Effector memory CD8-positive, alpha-beta T cell (primary cell): ENCODE results near the gene IGFLR1.

Experiments
- ATAC-seq: fragments of 150-1000 bp; cut with Tn5 transposase; replicated peaks from 2 replicates; pipeline ENCODE4 v1.10.0; 2021; ENCODE audit warnings: mild to moderate bottlenecking, moderate library complexity
- DNase-seq, 3 experiments: peaks; one replicate each; pipeline ENCODE4 v3.0.0; 2021
- H3K27ac Mint-ChIP-seq, 2 donors: one replicate each; pipeline ENCODE4 v1.8.0; 2022; ENCODE audit warnings: mild to moderate bottlenecking in 2 of 2, mixed read lengths in 2 of 2, moderate library complexity in 2 of 2
- H3K27me3 Mint-ChIP-seq, 2 donors: one replicate each; pipeline ENCODE4 v1.8.0; 2022; ENCODE audit warnings: mixed read lengths in 2 of 2
- H3K36me3 Mint-ChIP-seq: one replicate; pipeline ENCODE4 v1.8.0; 2022; ENCODE audit warnings: mild to moderate bottlenecking, moderate library complexity, mixed read lengths; ENCODE audit not compliant: insufficient read depth
- H3K4me1 Mint-ChIP-seq, 2 donors: one replicate each; pipeline ENCODE4 v1.8.0; 2022; ENCODE audit warnings: low read depth in 2 of 2, mixed read lengths in 2 of 2
- H3K4me3 Mint-ChIP-seq, 2 donors: one replicate each; pipeline ENCODE4 v1.8.0; 2022; ENCODE audit warnings: mild to moderate bottlenecking in 2 of 2, mixed read lengths in 2 of 2, moderate library complexity in 2 of 2
- H3K9me3 Mint-ChIP-seq, 2 donors: one replicate each; pipeline ENCODE4 v1.8.0; 2022; ENCODE audit warnings: mixed read lengths in 2 of 2

IGFLR1 gene

GRCh38 chr19:35755550-35756376 is 13.5 kb upstream of the IGFLR1 start:
- ATAC-seq: no peak
- H3K4me1 Mint-ChIP-seq: peaks cover 27 to 38% of the 10 kb centered on the region in 2 donors
- H3K9me3 Mint-ChIP-seq: no peaks in the 10 kb centered on the region
- peak overlapping the region; percentile 43 to 48 for H3K4me3 Mint-ChIP-seq
- peaks cover 0 to 7% of the 10 kb centered on the region in 2 donors for H3K27me3 Mint-ChIP-seq
- H3K27ac Mint-ChIP-seq: peak overlapping the region in 1 of 2 donors; percentile 77
- peak in 2 of 3 experiments; percentile 37 to 48 for DNase-seq
- peaks cover 20% of the 10 kb centered on the region for H3K36me3 Mint-ChIP-seq

GRCh38 chr19:35755131-35755549 is 12.9 kb upstream of the IGFLR1 start:
- peak overlapping the region in 1 of 2 donors; percentile 31 for H3K27ac Mint-ChIP-seq
- H3K9me3 Mint-ChIP-seq: no peaks in the 10 kb centered on the region
- peaks cover 20% of the 10 kb centered on the region for H3K36me3 Mint-ChIP-seq

GRCh38 chr19:35754370-35755130 is 12.3 kb upstream of the IGFLR1 start:
- Mint-ChIP-seq H3K4me1 (peaks cover 27 to 36% of the 10 kb centered on the region in 2 donors), H3K9me3 (no peaks in the 10 kb centered on the region), H3K4me3 (peak overlapping the region; percentile 33 to 59), H3K27me3 (peaks cover 0 to 7% of the 10 kb centered on the region in 2 donors), H3K36me3 (peaks cover 20% of the 10 kb centered on the region), H3K27ac (peak overlapping the region in 1 of 2 donors; percentile 31)
- no peak for ATAC-seq
- no peak for DNase-seq

More at GRCh38 chr19:35755131-35755549, 12.9 kb upstream of the IGFLR1 start:
- no peak for DNase-seq
- Mint-ChIP-seq H3K4me1 (peaks cover 27 to 38% of the 10 kb centered on the region in 2 donors), H3K27me3 (peaks cover 0 to 7% of the 10 kb centered on the region in 2 donors), H3K4me3 (peak overlapping the region; percentile 33 to 59)
- no peak for ATAC-seq

- H3K27ac Mint-ChIP-seq: no peak overlapping the region
- DNase-seq: no peak
Observed at GRCh38 chr19:35753634-35754369, 11.6 kb upstream of the IGFLR1 start.

GRCh38 chr19:35752746-35753350 is 10.6 kb upstream of the IGFLR1 start:
- Mint-ChIP-seq H3K36me3 (peaks cover 20% of the 10 kb centered on the region), H3K27ac (no peak overlapping the region), H3K9me3 (no peaks in the 10 kb centered on the region)

More at GRCh38 chr19:35753634-35754369, 11.6 kb upstream of the IGFLR1 start:
- Mint-ChIP-seq H3K4me1 (peaks cover 26 to 33% of the 10 kb centered on the region in 2 donors), H3K9me3 (no peaks in the 10 kb centered on the region), H3K4me3 (no peak overlapping the region), H3K36me3 (peaks cover 20% of the 10 kb centered on the region), H3K27me3 (peaks cover 0 to 7% of the 10 kb centered on the region in 2 donors)
- no peak for ATAC-seq

GRCh38 chr19:35751839-35752745 is 9.8 kb upstream of the IGFLR1 start:
- no peaks in the 10 kb centered on the region for H3K9me3 Mint-ChIP-seq
- H3K4me1 Mint-ChIP-seq: peaks cover 27% of the 10 kb centered on the region in 2 donors
- peaks cover 13% of the 10 kb centered on the region for H3K36me3 Mint-ChIP-seq
- H3K4me3 Mint-ChIP-seq: no peak overlapping the region
- ATAC-seq (no peak), DNase-seq (no peak)
- no peak overlapping the region for H3K27ac Mint-ChIP-seq
- H3K27me3 Mint-ChIP-seq: peaks cover 0 to 7% of the 10 kb centered on the region in 2 donors

More at GRCh38 chr19:35752746-35753350, 10.6 kb upstream of the IGFLR1 start:
- H3K4me1 Mint-ChIP-seq: peaks cover 30 to 33% of the 10 kb centered on the region in 2 donors
- ATAC-seq: no peak
- peaks cover 0 to 7% of the 10 kb centered on the region in 2 donors for H3K27me3 Mint-ChIP-seq
- no peak for DNase-seq
- H3K4me3 Mint-ChIP-seq: no peak overlapping the region

GRCh38 chr19:35750167-35750566 is 7.9 kb upstream of the IGFLR1 start:
- Mint-ChIP-seq H3K9me3 (no peaks in the 10 kb centered on the region), H3K4me3 (peak overlapping the region; percentile 29 to 99), H3K36me3 (peaks cover 20% of the 10 kb centered on the region), H3K27ac (no peak overlapping the region), H3K4me1 (peaks cover 31 to 35% of the 10 kb centered on the region in 2 donors), H3K27me3 (peaks cover 0 to 6% of the 10 kb centered on the region in 2 donors)
- DNase-seq (no peak), ATAC-seq (no peak)

- Mint-ChIP-seq H3K27ac (peak within 1 kb of the TSS; percentile 94 to 95), H3K36me3 (peaks cover 29% of the 10 kb centered on the region), H3K4me3 (peak within 1 kb of the TSS; percentile 98 to 99), H3K9me3 (no peaks in the 10 kb centered on the region), H3K27me3 (no peaks in the 10 kb centered on the region), H3K4me1 (peaks cover 39 to 40% of the 10 kb centered on the region in 2 donors)
- ATAC-seq: peak; percentile 72
- peak; percentile 97 to 99 (median 98) for DNase-seq
Observed at GRCh38 chr19:35748106-35749020, 6.1 kb upstream of the IGFLR1 start, which contains the start of gene LIN37. Gene LIN37 (plus strand): TSS chr19:35748576. CDS start chr19:35748725, 149 bp downstream.

- peak overlapping the region; percentile 86 to 94 for H3K4me3 Mint-ChIP-seq
- no peaks in the 10 kb centered on the region for H3K9me3 Mint-ChIP-seq
- H3K36me3 Mint-ChIP-seq: peaks cover 26% of the 10 kb centered on the region
- H3K27me3 Mint-ChIP-seq: no peaks in the 10 kb centered on the region
- ATAC-seq: no peak
- H3K27ac Mint-ChIP-seq: peak overlapping the region in 1 of 2 donors; percentile 98
- peaks cover 52% of the 10 kb centered on the region in 2 donors for H3K4me1 Mint-ChIP-seq
- no peak for DNase-seq
Observed at GRCh38 chr19:35746531-35746930, 4.3 kb upstream of the IGFLR1 start.

- Mint-ChIP-seq H3K4me3 (peak overlapping the region; percentile 86 to 94), H3K27ac (peak overlapping the region in 1 of 2 donors; percentile 98), H3K27me3 (no peaks in the 10 kb centered on the region), H3K4me1 (peaks cover 52% of the 10 kb centered on the region in 2 donors), H3K9me3 (no peaks in the 10 kb centered on the region), H3K36me3 (peaks cover 26% of the 10 kb centered on the region)
- no peak for ATAC-seq
- DNase-seq: no peak
Observed at GRCh38 chr19:35746087-35746462, 3.8 kb upstream of the IGFLR1 start.
